SH-SY5Y (cell line): ENCODE results near the gene UTS2R.

Experiments
- GATA2 ChIP-seq: IDR thresholded peaks from 2 replicates; pipeline ENCODE4 v1.6.1; 2011; ENCODE audit warnings: mild to moderate bottlenecking, low read depth, low read length
- GATA3 ChIP-seq: IDR thresholded peaks from 2 replicates; pipeline ENCODE4 v1.6.1; 2011; ENCODE audit warnings: low read depth, mild to moderate bottlenecking, low read length, moderate library complexity

DNA sequence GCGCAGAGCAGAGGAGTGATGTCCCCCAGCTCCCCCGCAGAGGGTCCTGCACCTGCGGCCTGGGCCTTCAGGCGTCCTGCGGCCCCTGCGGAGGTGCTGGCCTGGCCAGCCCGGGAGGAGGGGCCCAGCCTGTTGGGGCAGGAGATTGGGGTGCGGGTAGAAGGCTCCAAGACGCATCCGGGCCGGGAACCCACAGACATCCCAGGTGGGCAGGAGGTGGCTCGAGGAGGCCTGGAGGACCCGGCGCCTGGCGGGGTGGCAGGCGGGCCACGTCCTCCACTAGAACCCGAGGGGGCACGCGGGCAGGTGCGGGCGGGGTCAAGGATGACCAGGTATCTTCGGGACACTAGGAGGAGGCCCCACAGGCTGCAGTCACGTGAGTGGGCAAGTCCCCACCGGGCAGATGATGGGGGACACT lies 37.4 kb upstream of the UTS2R start:
- TF ChIP-seq GATA3 = no peak
- TF ChIP-seq GATA2 = no peak
